Measurements from ENCODE around the gene ABCC3. TPM values are rescaled to one million over a fixed set of nuclear protein-coding genes. Genes with fewer than 3 reads are reported as not detected.

The ABCC3 gene
- total and polyA plus RNA-seq, 2 donors: 1.8 to 3.7 TPM

DNA sequence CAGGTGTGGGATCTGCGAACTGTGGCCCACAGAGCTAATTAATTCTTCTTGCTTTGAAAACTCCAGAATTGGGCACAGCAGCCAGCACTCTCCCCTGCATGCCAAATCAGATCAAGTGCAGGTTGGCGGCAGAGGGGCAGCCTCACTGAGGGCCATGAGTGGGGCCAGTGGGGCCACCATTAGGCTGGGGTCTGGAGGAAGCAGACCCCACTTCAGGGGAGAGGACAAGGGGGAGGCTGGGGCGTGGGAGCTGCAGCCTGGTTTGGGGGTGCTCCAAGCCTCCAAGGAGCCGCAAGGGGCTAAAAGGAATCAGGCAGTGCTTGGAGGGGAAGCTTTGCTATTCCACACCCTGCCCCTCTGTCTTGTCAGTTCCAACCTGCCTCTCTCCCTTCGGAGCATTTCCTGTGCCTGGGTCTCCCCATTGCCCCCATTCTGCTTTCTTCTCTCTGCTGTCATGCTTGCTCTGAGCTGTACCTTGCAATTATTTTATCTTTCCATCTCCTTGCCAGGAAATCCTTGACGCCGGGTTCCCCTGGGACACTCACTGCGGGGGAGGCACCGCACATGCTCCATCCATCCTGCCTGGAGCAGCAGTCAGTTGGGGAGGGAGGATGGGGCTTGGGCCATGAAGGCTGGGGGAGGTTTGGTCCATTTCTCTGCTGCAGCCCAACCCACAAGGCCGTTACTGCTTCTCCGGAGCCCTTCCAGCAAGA, 3.3 kb upstream of the ABCC3 start:
- Histone ChIP-seq H3K27me3 (ENCODE audit: control insufficient read depth in 2 of 2, insufficient read depth in 1 of 2, low read length in 1 of 2) (peaks cover 59 to 100% of the 10 kb centered on the region in 2 donors), H3K4me1 (ENCODE audit: control insufficient read depth in 2 of 2, insufficient read depth in 2 of 2, low read length in 2 of 2) (peaks cover 0 to 7% of the 10 kb centered on the region in 2 donors), H3K36me3 (ENCODE audit: control insufficient read depth in 2 of 2, insufficient read depth in 2 of 2, low read length in 1 of 2) (no peaks in the 10 kb centered on the region), H3K4me3 (ENCODE audit: low read length in 2 of 2) (no peak overlapping the region), H3K27ac (ENCODE audit: low read depth in 1 of 2, low read length in 1 of 2) (no peak overlapping the region), H3K9me3 (ENCODE audit: control insufficient read depth in 2 of 2, insufficient read depth in 1 of 2, low read length in 1 of 2) (peaks cover 0 to 3% of the 10 kb centered on the region in 2 donors)
- WGBS: 72% methylated on average over 11 of the region's 11 CpGs
- no peak for DNase-seq (ENCODE audit: low read depth in 6 of 9, low spot score in 9 of 9)

- Histone ChIP-seq H3K9me3 (ENCODE audit: control insufficient read depth in 2 of 2, insufficient read depth in 1 of 2, low read length in 1 of 2) (peaks cover 0 to 3% of the 10 kb centered on the region in 2 donors), H3K27ac (ENCODE audit: low read depth in 1 of 2, low read length in 1 of 2) (no peak overlapping the region), H3K36me3 (ENCODE audit: control insufficient read depth in 2 of 2, insufficient read depth in 2 of 2, low read length in 1 of 2) (no peaks in the 10 kb centered on the region), H3K27me3 (ENCODE audit: control insufficient read depth in 2 of 2, insufficient read depth in 1 of 2, low read length in 1 of 2) (peaks cover 59 to 100% of the 10 kb centered on the region in 2 donors), H3K4me3 (ENCODE audit: low read length in 2 of 2) (no peak overlapping the region), H3K4me1 (ENCODE audit: control insufficient read depth in 2 of 2, insufficient read depth in 2 of 2, low read length in 2 of 2) (peaks cover 0 to 7% of the 10 kb centered on the region in 2 donors)
- WGBS: 92% methylated on average over 9 of the region's 9 CpGs
- DNase-seq (ENCODE audit: low read depth in 6 of 9, low spot score in 9 of 9): peak in 1 of 9 donors; percentile 30
Observed at GRCh38 chr17:50631908-50632571, 2.6 kb upstream of the ABCC3 start.

- H3K4me3 ChIP-seq (ENCODE audit: low read length in 2 of 2): no peak overlapping the region
- H3K27ac ChIP-seq (ENCODE audit: low read depth in 1 of 2, low read length in 1 of 2): no peak overlapping the region
- H3K9me3 ChIP-seq (ENCODE audit: control insufficient read depth in 2 of 2, insufficient read depth in 1 of 2, low read length in 1 of 2): peaks cover 0 to 3% of the 10 kb centered on the region in 2 donors
- peaks cover 59 to 100% of the 10 kb centered on the region in 2 donors for H3K27me3 ChIP-seq (ENCODE audit: control insufficient read depth in 2 of 2, insufficient read depth in 1 of 2, low read length in 1 of 2)
- no peak for DNase-seq (ENCODE audit: low read depth in 6 of 9, low spot score in 9 of 9)
- no peaks in the 10 kb centered on the region for H3K36me3 ChIP-seq (ENCODE audit: control insufficient read depth in 2 of 2, insufficient read depth in 2 of 2, low read length in 1 of 2)
- H3K4me1 ChIP-seq (ENCODE audit: control insufficient read depth in 2 of 2, insufficient read depth in 2 of 2, low read length in 2 of 2): peaks cover 0 to 7% of the 10 kb centered on the region in 2 donors
- WGBS: 96% methylated on average over 5 of the region's 5 CpGs
Observed at GRCh38 chr17:50632637-50633036, 2.0 kb upstream of the ABCC3 start.

DNA sequence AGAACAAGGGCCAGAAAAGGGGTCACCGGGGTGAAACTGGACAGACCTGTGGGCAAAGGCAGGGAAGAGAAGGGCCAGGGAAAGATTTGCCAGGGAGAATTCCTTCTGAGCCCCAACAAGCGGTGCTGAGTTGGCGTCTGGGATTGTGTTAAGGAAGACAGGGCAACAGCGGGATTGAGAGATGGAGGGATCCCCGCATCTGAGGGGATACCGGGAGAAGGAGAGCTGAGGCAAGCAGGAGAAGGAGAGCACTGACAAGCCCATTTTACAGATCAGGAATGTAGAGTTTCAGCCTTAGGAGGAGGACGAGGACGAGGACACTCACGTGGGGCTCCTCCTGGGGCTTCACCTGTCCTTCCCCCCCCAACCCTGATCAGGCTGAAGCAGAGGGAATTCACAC, 998 bp upstream of the ABCC3 start:
- H3K36me3 ChIP-seq (ENCODE audit: control insufficient read depth in 2 of 2, insufficient read depth in 2 of 2, low read length in 1 of 2): no peaks in the 10 kb centered on the region
- peaks cover 0 to 3% of the 10 kb centered on the region in 2 donors for H3K9me3 ChIP-seq (ENCODE audit: control insufficient read depth in 2 of 2, insufficient read depth in 1 of 2, low read length in 1 of 2)
- H3K4me1 ChIP-seq (ENCODE audit: control insufficient read depth in 2 of 2, insufficient read depth in 2 of 2, low read length in 2 of 2): peaks cover 0 to 2% of the 10 kb centered on the region in 2 donors
- H3K27ac ChIP-seq (ENCODE audit: low read depth in 1 of 2, low read length in 1 of 2): no peak overlapping the region
- WGBS: 94% methylated on average over 9 of the region's 9 CpGs
- peaks cover 59 to 100% of the 10 kb centered on the region in 2 donors for H3K27me3 ChIP-seq (ENCODE audit: control insufficient read depth in 2 of 2, insufficient read depth in 1 of 2, low read length in 1 of 2)
- DNase-seq (ENCODE audit: low read depth in 6 of 9, low spot score in 9 of 9): no peak
- no peak overlapping the region for H3K4me3 ChIP-seq (ENCODE audit: low read length in 2 of 2)

DNA sequence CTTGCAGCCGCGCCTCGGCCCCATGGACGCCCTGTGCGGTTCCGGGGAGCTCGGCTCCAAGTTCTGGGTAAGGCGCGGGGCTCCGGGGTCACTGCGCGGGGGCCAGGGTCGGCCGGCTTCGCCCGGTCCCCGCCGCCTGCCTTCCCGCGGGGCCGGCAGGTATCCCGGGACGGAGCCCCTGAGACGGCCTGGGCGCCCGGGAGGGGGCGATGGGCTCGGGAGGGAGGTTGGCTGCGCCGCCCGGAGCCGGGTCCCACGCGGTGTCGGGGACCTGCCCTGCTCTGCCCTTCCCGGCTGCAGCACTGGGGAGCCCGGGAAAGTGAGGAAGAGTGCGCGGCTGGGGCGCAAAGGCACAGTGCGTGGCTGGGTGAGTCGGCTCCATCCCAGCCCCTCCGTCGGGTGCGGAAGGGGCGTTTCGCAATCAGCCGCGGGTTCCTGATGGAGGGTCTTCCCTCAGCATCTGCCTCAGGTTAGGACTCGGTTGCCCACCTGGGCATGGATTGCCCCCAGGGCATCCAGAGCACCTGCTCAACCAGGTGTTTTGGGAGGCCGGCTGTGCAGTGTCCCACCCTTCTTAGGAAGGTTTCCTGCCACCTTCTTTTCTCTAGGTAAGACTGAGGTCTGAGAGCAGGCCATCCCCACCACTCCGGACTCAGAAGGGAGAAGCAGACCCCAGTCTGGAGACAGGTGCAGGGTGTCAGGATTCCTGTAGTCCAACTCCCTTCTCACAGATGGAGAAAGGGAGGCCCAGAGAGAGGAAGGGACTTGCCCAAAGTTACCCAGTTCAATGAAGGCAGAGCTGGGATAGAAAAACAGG, 442 bp downstream of the ABCC3 start:
- DNase-seq (ENCODE audit: low read depth in 6 of 9, low spot score in 9 of 9): no peak
- H3K36me3 ChIP-seq (ENCODE audit: control insufficient read depth in 2 of 2, insufficient read depth in 2 of 2, low read length in 1 of 2): no peaks in the 10 kb centered on the region
- H3K9me3 ChIP-seq (ENCODE audit: control insufficient read depth in 2 of 2, insufficient read depth in 1 of 2, low read length in 1 of 2): peaks cover 0 to 3% of the 10 kb centered on the region in 2 donors
- H3K27ac ChIP-seq (ENCODE audit: low read depth in 1 of 2, low read length in 1 of 2): no peak overlapping the region
- 7% methylated on average over 52 of the region's 52 CpGs for whole genome bisulfite sequencing
- peaks cover 54 to 97% of the 10 kb centered on the region in 2 donors for H3K27me3 ChIP-seq (ENCODE audit: control insufficient read depth in 2 of 2, insufficient read depth in 1 of 2, low read length in 1 of 2)
- peaks cover 0 to 4% of the 10 kb centered on the region in 2 donors for H3K4me1 ChIP-seq (ENCODE audit: control insufficient read depth in 2 of 2, insufficient read depth in 2 of 2, low read length in 2 of 2)
- peak overlapping the region in 1 of 2 donors; percentile 1 for H3K4me3 ChIP-seq (ENCODE audit: low read length in 2 of 2)

DNA sequence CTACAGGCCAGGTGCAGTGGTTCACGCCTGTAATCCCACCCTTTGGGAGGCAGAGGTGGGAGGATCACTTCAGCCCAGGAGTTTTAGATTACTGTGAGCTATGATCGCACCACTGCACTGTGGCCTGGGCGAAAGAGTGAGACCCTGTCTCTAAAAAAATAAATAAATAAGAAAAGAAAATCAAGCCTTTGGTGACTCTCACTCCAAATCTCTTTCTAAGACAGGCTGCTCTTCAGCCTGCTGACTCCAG, 976 bp downstream of the ABCC3 start:
- Histone ChIP-seq H3K27ac (ENCODE audit: low read depth in 1 of 2, low read length in 1 of 2) (no peak overlapping the region), H3K4me1 (ENCODE audit: control insufficient read depth in 2 of 2, insufficient read depth in 2 of 2, low read length in 2 of 2) (peaks cover 0 to 4% of the 10 kb centered on the region in 2 donors), H3K4me3 (ENCODE audit: low read length in 2 of 2) (no peak overlapping the region), H3K36me3 (ENCODE audit: control insufficient read depth in 2 of 2, insufficient read depth in 2 of 2, low read length in 1 of 2) (no peaks in the 10 kb centered on the region), H3K27me3 (ENCODE audit: control insufficient read depth in 2 of 2, insufficient read depth in 1 of 2, low read length in 1 of 2) (peaks cover 54 to 95% of the 10 kb centered on the region in 2 donors), H3K9me3 (ENCODE audit: control insufficient read depth in 2 of 2, insufficient read depth in 1 of 2, low read length in 1 of 2) (peaks cover 0 to 3% of the 10 kb centered on the region in 2 donors)
- no peak for DNase-seq (ENCODE audit: low read depth in 6 of 9, low spot score in 9 of 9)
- WGBS: 62% methylated on average over 3 of the region's 3 CpGs

DNA sequence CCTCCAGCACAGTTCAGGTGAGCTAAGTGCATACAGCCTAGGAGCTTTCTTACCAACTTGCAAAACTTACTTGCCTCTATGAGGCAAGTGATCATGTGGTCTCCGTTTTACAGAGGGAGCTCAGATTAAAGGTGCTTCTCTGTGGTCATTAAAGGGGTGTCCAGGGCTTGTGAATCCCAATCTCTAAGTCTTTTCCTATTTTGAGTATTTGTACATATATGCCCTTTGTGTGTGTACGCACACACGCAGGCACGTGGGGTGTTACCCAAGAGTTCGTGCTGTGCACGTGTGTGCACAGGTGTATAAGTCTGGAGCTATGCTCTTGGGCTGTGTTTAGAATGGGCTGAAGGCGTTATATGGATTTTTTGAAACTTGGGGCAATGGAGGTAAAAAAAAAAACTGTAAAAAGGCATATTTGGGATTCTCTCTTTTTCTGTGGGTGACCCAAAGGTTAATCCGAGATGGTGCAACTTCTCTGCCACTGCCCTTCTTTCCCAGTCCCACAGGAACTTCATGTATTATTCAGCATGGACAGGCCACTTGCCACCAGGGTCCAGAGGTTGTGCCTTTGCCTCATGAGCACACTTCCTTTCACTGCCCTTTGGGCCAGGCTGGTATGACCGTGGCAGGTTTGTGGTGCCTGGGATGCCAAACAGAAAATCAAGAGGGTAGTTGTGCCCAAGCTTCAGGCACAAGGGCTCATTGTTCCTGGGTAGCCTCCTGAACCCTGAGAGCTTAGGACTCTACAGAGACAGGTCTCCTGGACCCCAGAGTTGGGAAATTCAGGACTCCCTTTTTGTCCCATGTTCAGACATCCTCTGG, 1.5 kb downstream of the ABCC3 start:
- Histone ChIP-seq H3K27ac (ENCODE audit: low read depth in 1 of 2, low read length in 1 of 2) (no peak overlapping the region), H3K36me3 (ENCODE audit: control insufficient read depth in 2 of 2, insufficient read depth in 2 of 2, low read length in 1 of 2) (no peaks in the 10 kb centered on the region), H3K9me3 (ENCODE audit: control insufficient read depth in 2 of 2, insufficient read depth in 1 of 2, low read length in 1 of 2) (peaks cover 0 to 3% of the 10 kb centered on the region in 2 donors), H3K4me3 (ENCODE audit: low read length in 2 of 2) (no peak overlapping the region), H3K4me1 (ENCODE audit: control insufficient read depth in 2 of 2, insufficient read depth in 2 of 2, low read length in 2 of 2) (peaks cover 0 to 8% of the 10 kb centered on the region in 2 donors), H3K27me3 (ENCODE audit: control insufficient read depth in 2 of 2, insufficient read depth in 1 of 2, low read length in 1 of 2) (peaks cover 52 to 95% of the 10 kb centered on the region in 2 donors)
- no peak for DNase-seq (ENCODE audit: low read depth in 6 of 9, low spot score in 9 of 9)
- WGBS: 96% methylated on average over 9 of the region's 9 CpGs

DNA sequence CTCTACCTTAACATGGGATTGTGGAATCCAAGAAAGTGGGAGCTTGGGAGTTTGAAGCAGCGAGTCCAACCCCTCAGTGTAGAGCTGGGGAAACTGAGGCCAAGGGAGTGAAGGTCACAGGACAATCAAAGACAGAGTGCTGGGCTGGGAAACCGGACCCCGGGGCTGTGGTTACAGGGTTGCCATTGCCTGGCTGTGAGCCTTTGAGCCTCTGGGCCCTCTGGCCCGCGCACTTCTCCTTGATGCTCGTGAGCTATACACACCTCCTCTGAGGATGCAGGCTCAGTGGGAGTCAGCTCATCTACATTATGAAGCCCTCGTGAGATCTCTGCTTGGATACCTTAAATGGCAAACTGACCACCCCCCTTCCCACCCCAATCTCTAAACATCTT, 2.1 kb downstream of the ABCC3 start:
- no peak for DNase-seq (ENCODE audit: low read depth in 6 of 9, low spot score in 9 of 9)
- Histone ChIP-seq H3K27me3 (ENCODE audit: control insufficient read depth in 2 of 2, insufficient read depth in 1 of 2, low read length in 1 of 2) (peaks cover 47 to 90% of the 10 kb centered on the region in 2 donors), H3K9me3 (ENCODE audit: control insufficient read depth in 2 of 2, insufficient read depth in 1 of 2, low read length in 1 of 2) (peaks cover 0 to 3% of the 10 kb centered on the region in 2 donors), H3K4me1 (ENCODE audit: control insufficient read depth in 2 of 2, insufficient read depth in 2 of 2, low read length in 2 of 2) (peaks cover 0 to 9% of the 10 kb centered on the region in 2 donors), H3K27ac (ENCODE audit: low read depth in 1 of 2, low read length in 1 of 2) (no peak overlapping the region), H3K36me3 (ENCODE audit: control insufficient read depth in 2 of 2, insufficient read depth in 2 of 2, low read length in 1 of 2) (no peaks in the 10 kb centered on the region), H3K4me3 (ENCODE audit: low read length in 2 of 2) (no peak overlapping the region)
- 95% methylated on average over 7 of the region's 7 CpGs for WGBS

All from thymus (tissue), 11 donors.